ENCODE results near the gene ACTN4.
A peak's percentile ranks its signal among the peaks of the same experiment; 100 is the strongest.

Gene ACTN4

DNA sequence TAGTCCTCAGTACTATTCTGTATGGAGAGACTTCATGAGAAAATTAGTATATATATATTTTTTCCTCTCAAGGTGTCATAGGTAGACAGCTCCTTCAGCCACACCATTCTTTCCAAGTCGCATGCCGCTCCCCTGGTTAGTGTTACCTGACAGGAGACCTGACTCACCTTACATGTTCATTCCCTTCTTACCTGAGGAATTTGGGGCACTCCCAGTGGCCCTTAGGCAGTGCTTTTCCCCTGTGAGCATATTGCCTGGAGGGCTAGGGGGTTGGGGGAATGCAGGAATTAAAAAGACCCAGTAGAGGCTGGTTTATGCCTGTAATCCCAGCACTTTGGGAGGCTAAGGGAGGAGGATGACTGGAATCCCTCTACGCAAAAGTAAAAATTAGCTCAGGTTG is 9.0 kb upstream of the ACTN4 start:
- DNase-seq, result no peak

DNA sequence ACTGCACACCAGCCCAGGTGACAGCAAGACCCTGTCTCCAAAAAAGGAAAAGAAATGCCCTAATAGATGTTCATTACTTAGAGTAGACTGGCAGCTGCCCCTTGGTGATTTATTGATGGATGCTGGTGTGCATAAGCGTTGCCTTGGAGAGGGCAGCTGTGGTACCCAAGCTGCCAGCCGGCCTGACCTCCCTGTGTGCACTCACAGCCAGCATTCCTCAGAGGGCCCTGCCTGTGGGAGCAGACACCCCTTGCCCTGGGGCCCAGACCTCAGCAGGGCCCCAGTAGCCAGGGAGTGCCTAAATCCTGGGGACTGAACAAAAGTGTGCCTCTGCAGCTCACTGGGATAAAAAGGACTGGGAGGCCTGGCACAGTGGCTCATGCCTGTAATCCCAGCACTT is 7.8 kb upstream of the ACTN4 start:
- DNase-seq, result no peak

DNA sequence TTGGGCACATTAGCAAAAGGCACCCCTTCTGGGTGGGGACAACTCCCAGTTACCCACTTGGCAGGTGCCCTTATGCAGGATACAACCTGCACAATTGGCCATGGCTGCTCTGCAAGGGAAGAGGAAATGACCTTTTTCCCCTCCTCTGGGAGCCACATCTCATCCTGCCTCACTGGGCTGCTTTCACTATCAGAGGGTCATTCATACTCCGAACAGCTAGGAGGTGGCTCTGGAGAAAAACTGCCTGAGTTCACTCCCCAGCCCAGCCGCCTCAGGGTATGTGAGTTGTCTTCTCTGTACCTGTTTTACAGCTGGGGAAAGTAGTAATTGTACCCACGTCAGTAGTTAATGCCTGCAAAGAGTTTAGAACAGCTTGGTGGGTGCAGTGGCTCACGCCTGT is 7.1 kb upstream of the ACTN4 start:
- no peak for DNase-seq

DNA sequence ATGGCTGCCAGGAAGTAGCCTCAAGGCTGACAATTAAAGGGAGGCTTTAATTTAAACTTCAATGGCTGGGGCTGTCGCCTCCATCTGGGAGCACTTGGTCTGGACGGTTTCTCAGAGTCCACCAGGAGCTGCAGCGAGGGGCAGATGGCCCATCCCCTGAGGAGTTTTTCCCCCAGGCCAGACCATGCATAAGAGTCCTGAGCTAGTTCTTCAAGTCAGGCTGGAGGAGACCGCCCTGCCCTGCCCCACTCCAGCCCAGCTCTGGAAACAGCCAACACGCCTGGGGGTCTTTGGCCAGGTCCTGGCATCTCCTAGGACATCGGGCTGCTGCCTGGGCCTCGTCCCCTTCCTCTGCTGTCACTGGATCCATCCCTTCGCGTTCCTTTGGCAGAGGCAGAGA is 5.3 kb upstream of the ACTN4 start:
- no peak for DNase-seq

DNA sequence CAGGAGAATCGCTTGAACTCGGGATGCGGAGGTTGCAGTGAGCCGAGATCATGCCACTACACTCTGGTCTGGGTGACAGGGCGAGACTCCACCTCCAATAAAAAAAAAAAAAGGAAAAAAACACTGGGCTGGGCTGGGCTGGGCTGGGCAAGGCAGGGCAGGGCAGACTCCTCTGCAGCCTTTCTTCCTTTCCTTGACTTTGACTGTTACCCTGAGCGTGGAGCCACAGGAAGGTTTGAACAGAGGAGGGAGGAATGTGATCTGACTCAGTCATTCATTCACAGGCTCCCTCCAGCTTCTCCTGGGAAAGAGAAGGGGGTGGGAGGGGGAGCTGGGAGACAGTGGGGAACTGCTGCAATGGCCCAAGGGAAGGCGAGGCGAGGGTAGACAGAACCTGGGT is 2.7 kb upstream of the ACTN4 start:
- no peak for DNase-seq

DNA sequence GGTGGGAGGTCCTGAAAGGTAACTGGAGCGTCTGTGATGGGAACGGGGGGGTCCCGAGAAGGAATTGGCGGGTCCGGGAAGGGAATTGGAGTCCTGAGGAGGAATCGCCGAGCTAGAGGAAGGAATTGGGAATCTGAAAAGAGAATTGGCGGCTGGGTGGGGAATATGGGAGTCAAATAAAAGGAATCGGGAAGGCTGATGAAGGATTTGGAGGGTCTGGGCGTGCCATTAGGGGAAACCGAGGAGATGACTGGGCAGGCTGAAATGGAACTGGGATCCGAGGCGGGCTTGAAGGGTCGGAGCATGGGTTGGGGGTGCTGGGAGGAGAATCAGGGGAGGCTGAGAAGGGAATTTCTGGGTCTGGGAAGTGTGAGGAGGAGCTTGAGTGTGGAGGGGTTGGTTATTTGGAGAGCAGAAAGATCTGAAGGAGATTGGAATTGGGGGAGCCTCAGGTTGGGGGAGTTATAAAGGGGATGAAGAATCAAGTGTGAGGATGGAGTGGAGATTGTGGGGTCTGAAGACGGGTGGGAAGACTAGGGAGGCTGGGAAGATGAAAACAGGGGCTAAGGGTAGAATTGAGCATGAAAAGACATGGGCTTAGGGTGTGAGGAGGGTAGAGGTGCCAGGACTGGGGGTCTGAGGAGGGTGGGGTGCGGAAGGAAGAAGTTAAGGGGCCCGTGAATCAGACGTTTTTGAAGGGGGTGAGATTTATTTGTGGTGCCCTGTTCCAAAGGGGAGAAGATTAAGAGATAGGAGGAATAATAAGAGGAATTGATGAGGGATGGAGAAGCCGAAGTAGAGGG is 718 bp downstream of the ACTN4 start:
- no peak for DNase-seq

DNA sequence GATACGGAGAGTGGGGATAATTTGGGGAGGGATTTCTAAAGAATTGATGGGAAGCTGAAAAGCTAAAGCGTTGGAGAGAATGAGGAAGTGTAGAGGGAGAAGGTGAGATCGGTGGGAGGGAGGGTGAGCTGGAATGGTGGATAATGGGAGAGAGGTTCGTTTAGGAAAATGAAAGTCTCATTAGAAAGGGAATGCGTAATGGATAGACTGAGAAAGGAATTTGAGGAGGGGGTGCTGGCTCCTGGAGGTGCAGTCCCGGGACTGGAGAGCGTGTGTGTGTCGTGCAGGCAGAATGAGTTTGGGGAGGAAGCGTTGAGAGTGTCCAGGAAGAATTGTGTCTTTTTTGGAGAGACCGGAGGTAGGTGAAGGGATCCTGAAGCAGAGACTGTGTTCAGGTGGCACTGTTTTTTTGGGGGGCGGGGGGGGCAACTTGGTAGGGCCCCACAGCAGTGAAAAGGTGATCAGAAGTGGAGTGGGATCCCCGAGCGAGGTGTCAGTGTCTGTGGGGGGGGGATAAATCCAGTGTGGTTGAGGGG is 1.4 kb downstream of the ACTN4 start:
- DNase-seq, result no peak

DNA sequence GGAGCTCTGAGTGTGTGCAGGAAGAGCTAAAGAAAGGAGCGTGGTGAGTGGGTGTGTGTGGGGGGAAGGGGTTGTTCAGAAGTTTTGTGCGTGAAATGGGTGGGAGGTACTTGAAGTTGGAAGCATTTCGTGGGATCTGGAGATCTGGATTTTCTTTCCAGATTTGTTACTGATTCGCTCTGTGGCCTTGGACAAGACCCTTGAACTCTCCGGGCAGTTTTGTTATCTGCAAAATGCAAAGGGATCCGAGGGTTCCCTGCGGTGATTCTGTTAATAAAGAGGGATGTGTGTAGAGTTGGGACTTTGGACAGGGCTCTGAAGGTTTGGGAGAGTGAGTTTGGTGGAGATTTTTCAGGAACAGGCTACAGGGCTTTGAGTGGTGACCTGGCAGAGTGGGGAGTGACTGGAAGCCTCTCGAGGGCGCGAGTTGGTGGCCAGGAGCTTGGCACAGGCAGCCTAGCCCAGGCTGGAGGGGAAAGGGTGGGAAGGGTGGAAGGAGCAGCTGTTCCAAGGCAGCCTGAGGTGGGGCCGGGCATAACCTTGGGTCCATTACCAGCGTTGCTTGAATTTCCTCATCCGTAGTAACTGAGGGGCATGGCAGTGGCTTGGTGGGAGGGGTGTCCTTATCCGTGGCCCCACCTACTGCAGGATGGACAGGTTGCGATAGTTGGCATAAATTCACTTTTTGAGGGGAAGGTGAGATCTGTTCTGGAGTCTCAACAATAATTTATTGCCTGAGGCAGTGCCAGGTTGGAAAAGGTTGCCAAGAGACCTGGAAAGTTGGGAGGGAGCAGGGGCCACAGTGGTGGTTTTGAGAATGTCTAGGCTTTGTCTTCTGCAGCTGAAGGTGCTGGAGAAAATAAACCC is 2.1 kb downstream of the ACTN4 start:
- no peak for DNase-seq

DNA sequence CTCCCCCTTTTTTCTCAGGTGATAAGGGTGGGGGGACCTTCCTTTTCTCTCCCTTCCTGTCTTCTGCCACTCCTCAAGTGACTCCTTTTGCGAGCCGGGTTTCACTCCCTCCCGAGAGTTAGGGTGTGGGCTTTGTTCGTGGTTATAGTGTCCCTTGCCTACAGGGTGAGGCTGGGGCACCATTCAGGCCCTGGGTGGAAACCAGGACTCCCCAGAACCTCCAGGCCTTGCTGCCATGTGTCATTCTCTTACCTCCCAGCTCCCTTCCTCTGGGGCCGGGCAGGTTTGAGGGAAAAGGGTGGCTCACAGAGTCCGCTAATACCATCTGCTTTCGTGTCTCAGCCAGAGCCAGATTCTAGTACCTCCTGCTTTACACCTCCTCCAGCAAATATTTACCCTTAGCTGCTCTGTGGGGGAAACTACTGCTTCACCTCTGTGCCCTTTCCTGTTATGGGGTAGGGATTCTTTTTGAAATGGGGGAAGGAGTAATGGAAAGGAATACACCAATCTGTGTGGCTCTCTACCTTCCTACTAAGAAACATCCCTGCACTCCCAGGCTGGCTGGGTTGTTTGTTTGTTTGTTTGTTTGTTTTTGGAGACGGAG is 2.8 kb downstream of the ACTN4 start:
- DNase-seq, result no peak

DNA sequence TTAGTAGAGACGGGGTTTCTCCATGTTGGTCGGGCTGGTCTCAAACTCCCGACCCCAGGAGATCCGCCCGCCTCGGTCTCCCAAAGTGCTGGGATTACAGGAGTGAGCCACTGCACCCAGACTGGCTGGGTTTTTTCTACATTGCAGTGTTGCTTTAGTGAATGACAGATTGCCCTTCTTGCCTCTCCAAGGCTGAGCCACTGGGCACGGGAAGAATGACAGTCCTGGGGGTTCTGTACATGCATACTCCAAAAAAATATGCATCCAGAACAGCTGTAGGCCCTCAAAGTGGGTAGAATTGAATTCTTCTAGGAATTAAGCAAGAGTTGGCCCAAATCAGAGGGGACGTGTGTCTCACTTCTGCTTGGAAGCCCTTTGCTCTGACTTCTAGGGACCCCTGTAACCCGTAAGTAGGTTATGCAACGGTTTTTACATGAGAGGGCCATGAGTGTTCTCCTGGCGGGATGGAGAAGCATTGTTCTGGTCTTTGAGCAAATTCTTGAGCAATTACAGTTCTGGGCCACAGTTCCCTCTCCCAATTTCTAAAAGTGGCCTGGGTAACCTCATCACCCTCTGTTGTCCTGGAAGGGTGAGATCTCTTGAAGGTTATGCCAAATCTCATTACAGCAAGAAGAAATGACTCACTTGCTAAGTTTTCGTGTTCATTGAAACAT is 3.6 kb downstream of the ACTN4 start:
- DNase-seq, result no peak

DNA sequence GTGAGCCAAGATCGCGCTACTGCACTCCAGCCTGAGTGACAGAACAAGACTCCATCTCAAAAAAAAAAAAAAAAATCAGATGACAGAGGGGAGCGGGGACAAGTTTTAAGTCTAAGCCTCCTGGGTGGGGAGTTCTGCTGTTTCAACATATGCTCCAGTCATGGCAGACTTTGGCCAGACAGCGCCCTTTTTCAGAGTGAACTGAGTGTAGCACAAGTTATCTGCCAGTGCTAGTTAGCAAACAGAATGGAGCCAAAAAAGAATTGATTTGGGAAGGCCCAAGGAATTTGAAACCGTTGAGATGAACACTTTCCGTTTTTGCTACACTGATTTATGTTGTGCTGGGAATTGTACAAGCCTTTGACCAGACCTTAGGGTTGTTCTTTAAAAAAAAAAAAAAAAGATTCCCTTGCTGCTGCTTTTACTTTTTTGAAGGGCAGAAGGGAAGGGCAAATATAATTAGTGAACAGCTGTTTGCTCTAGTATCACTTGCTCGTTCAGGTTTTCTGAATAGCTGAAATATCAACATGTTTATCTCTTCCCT is 5.7 kb downstream of the ACTN4 start:
- no peak for DNase-seq

DNA sequence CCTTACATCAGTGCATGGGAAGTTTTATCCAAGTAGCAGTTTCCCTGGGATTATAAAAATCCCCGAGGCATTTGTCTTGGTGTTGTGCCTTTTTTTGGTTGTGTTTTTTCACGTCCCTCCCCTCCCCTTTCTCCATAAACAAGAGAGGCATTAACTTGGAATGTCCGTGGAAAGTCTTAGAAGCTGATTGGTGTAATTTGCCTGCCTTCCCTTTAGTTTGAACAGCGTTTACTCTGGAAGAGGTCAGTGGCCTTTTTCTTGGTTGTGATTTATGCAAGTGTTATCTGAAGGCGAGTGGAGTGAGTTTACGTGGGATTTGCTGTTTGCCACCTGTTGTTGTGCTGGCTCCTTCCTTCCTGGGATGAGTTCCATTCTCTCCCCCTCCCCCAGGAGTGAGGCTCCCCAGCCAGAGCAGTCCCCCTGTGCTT is 7.2 kb downstream of the ACTN4 start:
- DNase-seq, result no peak

DNA sequence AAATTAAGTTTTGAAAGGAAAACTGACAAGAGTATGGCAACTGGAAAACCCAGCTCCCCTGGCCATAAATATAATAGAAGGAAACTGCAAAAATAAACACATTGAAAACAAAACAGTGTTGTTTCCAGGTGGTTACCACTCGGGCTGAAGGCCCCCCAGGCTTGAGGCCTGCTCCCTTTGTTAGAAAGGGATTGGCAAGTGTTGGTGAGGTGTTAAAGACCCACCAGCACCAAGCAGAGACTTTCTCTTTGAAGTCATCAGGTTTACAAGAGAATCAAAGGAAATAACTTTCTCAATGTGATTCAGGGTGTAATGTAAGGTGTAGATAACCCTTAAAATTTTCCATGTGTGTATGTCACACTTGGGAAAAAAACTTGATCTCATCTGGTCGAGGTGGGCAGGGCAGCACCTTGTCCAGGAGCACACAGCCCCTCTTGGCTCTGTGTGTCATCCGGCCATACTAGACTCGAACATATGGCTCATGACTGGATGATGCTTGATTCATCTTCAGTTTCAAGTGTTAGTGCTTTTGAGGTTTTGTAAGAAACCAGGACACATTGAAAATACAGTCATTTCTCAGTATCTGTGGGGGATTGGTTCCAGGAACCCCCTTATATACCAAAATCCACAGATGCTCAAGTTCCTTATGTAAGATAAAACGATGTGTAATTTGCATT is 7.8 kb downstream of the ACTN4 start:
- no peak for DNase-seq

DNA sequence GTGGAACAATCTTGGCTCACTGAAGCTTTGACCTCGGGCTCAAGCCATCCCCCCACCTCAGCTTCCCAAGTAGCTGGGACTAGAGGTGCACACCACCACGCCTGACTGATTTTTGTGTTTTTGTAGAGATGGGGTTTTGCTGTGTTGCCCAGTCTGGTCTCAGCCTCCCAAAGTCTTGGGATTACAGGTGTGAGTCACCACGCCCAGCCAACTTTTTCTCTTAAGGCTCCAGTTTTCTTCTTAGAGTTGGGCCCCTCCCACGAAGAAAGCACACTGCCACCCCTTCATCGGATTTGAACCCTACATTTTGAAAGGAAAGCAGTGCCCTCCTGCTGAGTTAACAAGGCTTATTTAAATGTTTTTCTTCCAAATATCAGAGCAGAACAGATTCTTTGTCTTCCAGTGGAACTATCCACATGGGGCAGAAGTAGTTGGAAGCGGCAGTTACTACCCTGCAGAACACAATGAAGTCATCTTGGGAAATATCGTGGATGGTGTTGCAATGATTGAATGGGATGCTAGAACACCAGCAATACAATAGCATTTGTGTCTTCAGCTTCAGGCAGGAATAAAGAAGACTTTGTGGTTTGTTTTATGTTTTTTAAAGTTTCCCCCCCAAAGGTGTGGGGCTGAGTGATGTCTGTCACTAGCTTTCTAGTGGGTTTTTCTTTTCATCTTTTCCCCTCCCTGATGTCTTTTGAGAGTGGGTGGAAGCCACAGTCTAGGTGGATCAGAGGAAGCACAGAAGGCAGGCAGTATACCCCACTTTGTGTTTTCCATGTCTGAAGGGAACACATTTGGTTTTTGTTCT is 8.9 kb downstream of the ACTN4 start:
- no peak for DNase-seq

DNA sequence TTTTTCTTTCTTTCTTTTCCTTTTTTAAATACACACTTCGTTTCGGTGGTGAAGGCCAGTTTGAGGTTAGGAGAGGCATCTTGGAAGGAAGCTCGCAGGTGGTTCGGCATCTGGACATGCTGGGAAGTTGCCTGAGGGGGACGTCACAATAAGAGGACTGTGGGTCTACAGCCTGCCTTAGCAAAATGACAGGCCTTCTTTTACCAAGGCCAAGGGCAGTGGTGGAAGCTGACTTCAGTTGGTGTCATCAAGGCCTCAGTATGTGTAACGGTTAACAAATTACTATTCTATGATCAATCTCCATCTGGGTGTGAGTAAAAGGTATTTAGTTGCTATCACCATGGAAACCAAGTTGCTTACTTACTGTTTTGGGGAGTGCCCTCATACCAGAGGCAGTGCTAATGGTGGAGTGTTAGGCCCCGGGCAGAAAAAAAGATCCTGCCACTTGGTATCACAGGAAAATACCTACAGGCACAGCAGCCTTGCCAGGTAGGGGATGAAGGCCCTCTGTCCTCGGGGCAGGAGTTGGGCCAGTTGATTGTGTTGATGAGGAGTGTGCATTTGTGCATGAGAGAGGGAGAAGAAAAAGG is 10.3 kb downstream of the ACTN4 start:
- DNase-seq, result peak; percentile 40

DNA sequence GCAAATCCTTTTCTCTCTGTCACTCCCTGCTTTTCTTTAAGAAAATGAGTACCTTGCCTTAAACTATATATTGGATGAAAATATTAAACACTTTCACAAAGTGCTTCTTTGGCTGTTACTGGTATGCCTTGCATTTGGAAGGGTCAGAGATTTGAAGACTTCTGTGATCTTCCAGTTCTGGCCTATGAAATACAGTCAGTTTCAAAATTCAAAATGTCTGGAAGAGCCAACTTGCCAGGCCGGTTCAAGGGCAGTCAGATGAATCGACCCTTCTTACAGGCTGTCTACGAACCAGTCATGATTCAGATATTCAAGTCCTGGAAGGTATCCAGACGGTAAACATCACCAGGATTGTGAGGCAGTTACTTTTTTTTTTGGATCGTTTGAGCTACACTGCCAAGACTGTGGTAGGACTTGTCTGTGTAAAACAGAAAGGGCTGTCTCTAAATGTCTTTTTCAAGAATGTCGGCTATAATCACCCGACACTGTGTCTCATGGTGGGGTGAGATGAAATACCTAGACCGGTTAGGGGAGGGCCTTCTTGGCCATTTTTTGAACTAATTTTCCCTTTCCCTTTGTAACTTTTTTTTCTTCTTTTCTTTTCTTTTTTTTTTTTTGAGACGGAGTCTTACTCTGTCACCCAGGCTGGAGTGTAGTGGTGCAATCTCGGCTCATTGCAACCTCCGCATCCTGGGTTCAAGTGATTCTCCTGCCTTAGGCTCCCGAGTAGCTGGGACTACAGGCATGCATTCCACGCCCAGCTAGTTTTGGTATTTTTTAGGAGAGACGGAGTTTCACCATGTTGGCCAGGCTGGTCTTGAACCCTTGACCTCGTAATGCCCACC is 11.2 kb downstream of the ACTN4 start:
- peak; percentile 18 for DNase-seq

DNA sequence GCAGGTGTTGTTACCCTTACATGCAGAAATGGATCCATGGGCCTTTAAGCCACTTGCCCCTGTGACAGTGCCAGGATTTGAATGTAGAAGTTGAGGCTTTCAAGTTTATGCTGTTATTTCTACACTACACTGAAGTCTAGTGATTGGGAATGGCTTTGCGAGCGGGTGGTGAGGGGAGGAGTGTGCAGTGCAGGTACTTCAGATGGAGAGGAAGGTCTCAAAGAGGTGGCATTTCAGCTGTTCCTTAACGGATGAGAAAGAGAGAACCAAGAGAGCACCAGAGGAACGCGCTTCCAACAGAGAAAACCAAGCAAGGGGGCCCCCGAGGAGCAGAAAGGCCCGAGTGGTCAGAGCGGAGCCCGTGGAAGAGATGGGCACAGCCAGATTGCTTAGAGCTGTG is 13.3 kb downstream of the ACTN4 start:
- DNase-seq, result no peak

DNA sequence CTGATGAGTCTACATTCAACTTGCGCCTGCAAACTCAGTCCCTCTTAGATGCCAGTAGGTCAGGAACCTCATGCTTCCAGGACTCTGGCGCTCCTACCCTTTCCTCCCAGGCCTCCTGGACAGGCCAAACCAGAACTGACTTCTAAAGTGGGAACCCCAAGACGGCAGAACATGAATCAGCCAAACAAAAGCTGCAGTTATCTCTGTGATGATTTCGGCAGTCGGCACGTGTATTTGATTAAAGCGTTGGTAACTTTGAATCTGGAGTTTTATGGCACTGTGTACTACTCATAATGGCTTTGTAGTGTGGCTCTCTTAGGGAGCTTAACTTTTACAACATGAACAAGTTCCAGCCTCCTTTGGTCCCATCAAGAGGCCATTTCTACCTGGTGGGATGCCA is 13.7 kb downstream of the ACTN4 start:
- no peak for DNase-seq

DNA sequence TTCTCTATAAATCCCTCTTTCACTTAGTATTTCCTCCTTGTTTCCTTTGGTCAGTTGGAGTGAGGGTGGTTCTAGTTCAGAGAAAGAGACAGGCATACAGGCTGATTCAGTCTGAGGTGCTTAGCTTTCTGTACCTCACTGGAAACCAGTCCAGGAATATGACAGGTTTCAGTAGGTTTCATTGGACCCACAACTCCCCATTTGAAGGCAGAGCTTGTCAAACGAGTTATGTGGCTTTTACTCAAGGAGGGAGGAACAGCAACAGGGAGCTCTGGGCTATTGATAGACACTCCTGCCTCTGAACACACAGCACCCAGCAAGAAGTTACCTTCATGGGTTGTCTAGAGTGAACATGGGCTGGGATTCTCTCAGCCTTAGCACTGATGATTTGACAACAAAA is 14.5 kb downstream of the ACTN4 start:
- DNase-seq, result no peak
